Measurements from ENCODE around the gene EIF2S2.

GRCh38 chr20:34111702-34112599 is at the start of gene EIF2S2:
- TF ChIP-seq EZH2 (IDR thresholded peaks at IDR 0.05) (no peak), CTCF (IDR thresholded peaks at IDR 0.05) (no peak)
